SK-N-SH (cell line): Measurements from ENCODE around the gene TAC1.

Experiments
- CTCF ChIP-seq: fragments of 200-600 bp; sonication (generic); IDR thresholded peaks from 2 replicates; pipeline ENCODE4 v1.6.1; 2017; ENCODE audit warnings: antibody characterized with exemption, mild to moderate bottlenecking, moderate library complexity
- RFX5 ChIP-seq: IDR thresholded peaks from 2 replicates; pipeline ENCODE4 v1.6.1; 2012; ENCODE audit warnings: mild to moderate bottlenecking, improper control_type of control experiment, low read length

- TF ChIP-seq RFX5 (no peak), CTCF (no peak)
Measured at GRCh38 chr7:97731736-97732564, at the start of gene TAC1.
